RWPE2 (cell line): Measurements from ENCODE around the gene ERH.

ENCODE experiments used
- ATAC-seq: fragments of 200-7000 bp; cut with Tn5 transposase; 3 replicates; pipeline ENCODE4 v1.9.1; 2021; ENCODE audit warnings: low read depth
- DNase-seq: peaks from one replicate; pipeline ENCODE4 v3.0.0-alpha.2; 2020; ENCODE audit warnings: low spot score
- H3K27ac ChIP-seq: fragments of 450-650 bp; 2 replicates; pipeline ENCODE4 v1.5.1; 2017; ENCODE audit warnings: mild to moderate bottlenecking; ENCODE audit not compliant: poor library complexity, severe bottlenecking
- H3K27me3 ChIP-seq: fragments of 250-450 bp; sonication (Bioruptor Pico); 2 replicates; pipeline ENCODE4 v1.5.1; 2021; ENCODE audit warnings: mild to moderate bottlenecking, moderate library complexity; ENCODE audit not compliant: insufficient read depth, poor library complexity, severe bottlenecking
- H3K36me3 ChIP-seq: fragments of 250-450 bp; sonication (Bioruptor Pico); 2 replicates; pipeline ENCODE4 v1.5.1; 2020; ENCODE audit warnings: low read depth, mild to moderate bottlenecking, moderate library complexity
- H3K4me1 ChIP-seq: fragments of 250-450 bp; sonication (Bioruptor Pico); 2 replicates; pipeline ENCODE4 v1.5.1; 2021; ENCODE audit warnings: mild to moderate bottlenecking, moderate library complexity; ENCODE audit not compliant: insufficient read depth, poor library complexity, severe bottlenecking
- H3K4me3 ChIP-seq: fragments of 250-450 bp; sonication (Bioruptor Pico); 2 replicates; pipeline ENCODE4 v1.5.1; 2021; ENCODE audit warnings: mild to moderate bottlenecking, moderate library complexity; ENCODE audit not compliant: severe bottlenecking
- H3K9me3 ChIP-seq: fragments of 250-450 bp; sonication (Bioruptor Pico); 2 replicates; pipeline ENCODE4 v1.5.1; 2021; ENCODE audit warnings: mild to moderate bottlenecking, moderate library complexity; ENCODE audit not compliant: severe bottlenecking
- TF ChIP-seq, protein P1 (sequence below): fragments of 450-650 bp; IDR thresholded peaks from one replicate; pipeline ENCODE4 v1.5.1; 2017; ENCODE audit warnings: mild to moderate bottlenecking, moderate library complexity; ENCODE audit not compliant: poor library complexity, severe bottlenecking

Gene ERH

DNA sequence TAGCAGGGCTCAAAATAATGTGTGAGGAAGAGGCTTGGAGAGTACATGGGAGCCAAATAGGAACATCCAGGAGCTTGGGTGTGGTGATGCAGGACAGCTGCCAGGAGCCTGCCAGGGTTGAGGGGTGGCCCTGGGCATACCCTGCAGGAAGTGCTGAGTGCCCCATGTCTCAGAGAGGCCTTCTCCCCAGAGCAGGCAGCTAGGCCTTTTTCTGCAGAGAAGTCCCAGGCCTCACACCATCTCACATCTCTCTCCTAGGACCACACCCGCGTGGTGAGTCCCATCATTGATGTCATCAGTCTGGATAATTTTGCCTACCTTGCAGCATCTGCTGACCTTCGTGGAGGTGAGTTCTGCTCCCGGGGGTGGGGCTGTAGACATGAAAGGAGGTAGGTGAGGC is 66.9 kb downstream of the ERH start:
- no peak for DNase-seq
- ATAC-seq: no peak
- Histone ChIP-seq H3K27me3 (no peaks in the 10 kb centered on the region), H3K4me3 (no peak overlapping the region), H3K4me1 (no peaks in the 10 kb centered on the region), H3K36me3 (no peaks in the 10 kb centered on the region), H3K9me3 (no peaks in the 10 kb centered on the region), H3K27ac (no peak overlapping the region)
- TF ChIP-seq, protein P1, sequence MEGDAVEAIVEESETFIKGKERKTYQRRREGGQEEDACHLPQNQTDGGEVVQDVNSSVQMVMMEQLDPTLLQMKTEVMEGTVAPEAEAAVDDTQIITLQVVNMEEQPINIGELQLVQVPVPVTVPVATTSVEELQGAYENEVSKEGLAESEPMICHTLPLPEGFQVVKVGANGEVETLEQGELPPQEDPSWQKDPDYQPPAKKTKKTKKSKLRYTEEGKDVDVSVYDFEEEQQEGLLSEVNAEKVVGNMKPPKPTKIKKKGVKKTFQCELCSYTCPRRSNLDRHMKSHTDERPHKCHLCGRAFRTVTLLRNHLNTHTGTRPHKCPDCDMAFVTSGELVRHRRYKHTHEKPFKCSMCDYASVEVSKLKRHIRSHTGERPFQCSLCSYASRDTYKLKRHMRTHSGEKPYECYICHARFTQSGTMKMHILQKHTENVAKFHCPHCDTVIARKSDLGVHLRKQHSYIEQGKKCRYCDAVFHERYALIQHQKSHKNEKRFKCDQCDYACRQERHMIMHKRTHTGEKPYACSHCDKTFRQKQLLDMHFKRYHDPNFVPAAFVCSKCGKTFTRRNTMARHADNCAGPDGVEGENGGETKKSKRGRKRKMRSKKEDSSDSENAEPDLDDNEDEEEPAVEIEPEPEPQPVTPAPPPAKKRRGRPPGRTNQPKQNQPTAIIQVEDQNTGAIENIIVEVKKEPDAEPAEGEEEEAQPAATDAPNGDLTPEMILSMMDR: no peak
